A549 (cell line): Measurements from ENCODE around the gene GRIA2. TPM values are rescaled to one million over a fixed set of nuclear protein-coding genes. Genes with fewer than 3 reads are reported as not detected.
A peak's percentile ranks its signal among the peaks of the same experiment; 100 is the strongest.

Source experiments
- ATAC-seq, 2 experiments: fragments of 200-7000 bp in 1 of 2; fragments of >200 bp in 1 of 2; cut with Nextera tagmentation in 1 of 2; cut with Tn5 transposase in 1 of 2; 3 replicates each; pipeline versions ENCODE4 v1.8.0 to v1.9.1; 2018 to 2020; ENCODE audit warnings: mild to moderate bottlenecking in 1 of 2, moderate library complexity in 1 of 2
- CTCF ChIA-PET: fragments of 300-600 bp; sonication (Branson Sonifier 250); formaldehyde crosslinking; extraction: SDS; loops from one replicate; lab custom pipeline; 2021; ENCODE audit warnings: antibody characterized with exemption, inconsistent platforms; lab: Yijun Ruan, JAX
- POLR2A ChIA-PET: fragments of 350-600 bp; formaldehyde crosslinking; extraction: SDS; loops from one replicate; lab custom pipeline; 2021; ENCODE audit warnings: antibody characterized with exemption, inconsistent platforms; lab: Yijun Ruan, JAX
- DNase-seq, 2 experiments: peaks; one replicate each; pipeline versions ENCODE4 v3.0.0 to v3.0.0-alpha.2; 2011 to 2016; ENCODE audit warnings: low read depth in 1 of 2, low spot score in 1 of 2
- FAIRE-seq: peaks from 2 replicates; lab custom pipeline; 2011; peaks lifted over from hg19 to GRCh38; lab: Jason Lieb, UNC
- H3K27ac ChIP-seq, 2 experiments: fragments of >200 bp; sonication (Bioruptor Twin); formaldehyde crosslinking; 3 replicates each; pipeline ENCODE4 v1.5.1; 2016 to 2017
- H3K4me1 ChIP-seq: fragments of >200 bp; sonication (Bioruptor Twin); formaldehyde crosslinking; 3 replicates; pipeline ENCODE4 v1.6.1; 2016
- H3K4me2 ChIP-seq: fragments of >200 bp; sonication (Bioruptor Twin); formaldehyde crosslinking; 3 replicates; pipeline ENCODE4 v1.6.1; 2016
- H3K4me3 ChIP-seq: fragments of >200 bp; sonication (Bioruptor Twin); formaldehyde crosslinking; 3 replicates; pipeline ENCODE4 v1.5.1; 2016
- H3K9me3 ChIP-seq: fragments of >200 bp; sonication (Bioruptor Twin); formaldehyde crosslinking; 3 replicates; pipeline ENCODE4 v1.6.1; 2016
- BHLHE40 ChIP-seq: IDR thresholded peaks from 2 replicates; pipeline ENCODE4 v1.6.1; 2012; ENCODE audit warnings: low read depth, low read length, inconsistent platforms
- CEBPB ChIP-seq, 2 experiments: fragments of >200 bp in 1 of 2; sonication (Bioruptor Twin) in 1 of 2; formaldehyde crosslinking in 1 of 2; IDR thresholded peaks; 2 replicates each; pipeline ENCODE4 v1.6.1; 2012 to 2016
- FOSL2 ChIP-seq, 2 experiments: fragments of 450-650 bp in 1 of 2; fragments of >200 bp in 1 of 2; sonication (Bioruptor Twin) in 1 of 2; formaldehyde crosslinking; IDR thresholded peaks; 2 replicates each; pipeline versions ENCODE4 v1.5.0 to v1.6.1; 2016 to 2020; ENCODE audit warnings: mild to moderate bottlenecking in 1 of 2, moderate library complexity in 1 of 2
- FOXS1 ChIP-seq: fragments of 250-450 bp; sonication (Bioruptor Pico); IDR thresholded peaks from 2 replicates; pipeline ENCODE4 v1.5.0; 2020; ENCODE audit warnings: mild to moderate bottlenecking, moderate library complexity
- HES2 ChIP-seq: fragments of >200 bp; sonication (Bioruptor Twin); formaldehyde crosslinking; IDR thresholded peaks from 2 replicates; pipeline ENCODE4 v1.6.1; 2016
- HMGXB4 ChIP-seq: fragments of 250-450 bp; sonication (Bioruptor Pico); IDR thresholded peaks from 2 replicates; pipeline ENCODE4 v1.5.0; 2021; ENCODE audit warnings: mild to moderate bottlenecking, moderate library complexity, borderline replicate concordance
- HOXB13 ChIP-seq: fragments of 250-450 bp; sonication (Bioruptor Pico); IDR thresholded peaks from 2 replicates; pipeline ENCODE4 v1.5.0; 2020; ENCODE audit warnings: low read depth, mild to moderate bottlenecking, moderate library complexity
- JUNB ChIP-seq: fragments of >200 bp; sonication (Bioruptor Twin); formaldehyde crosslinking; IDR thresholded peaks from 2 replicates; pipeline ENCODE4 v1.6.1; 2016
- KDM1A ChIP-seq: fragments of 200-600 bp; sonication (generic); IDR thresholded peaks from 2 replicates; pipeline ENCODE4 v1.6.1; 2016; ENCODE audit warnings: low read depth, mild to moderate bottlenecking
- MAFK ChIP-seq: fragments of 450-650 bp; IDR thresholded peaks from 2 replicates; pipeline ENCODE4 v1.6.1; 2014; ENCODE audit not compliant: partially characterized antibody
- MAZ ChIP-seq: fragments of 150-350 bp; IDR thresholded peaks from 2 replicates; pipeline ENCODE4 v1.6.1; 2014; ENCODE audit warnings: antibody characterized with exemption, low read depth, low read length, borderline replicate concordance
- NFE2L2 ChIP-seq: fragments of 150-350 bp; conservative IDR thresholded peaks from 2 replicates; pipeline ENCODE4 v1.6.1; 2014; ENCODE audit warnings: low read length
- NR3C1 ChIP-seq: fragments of >200 bp; sonication (Bioruptor Twin); formaldehyde crosslinking; IDR thresholded peaks from 3 replicates; pipeline ENCODE4 v1.6.1; 2017
- RAD21 ChIP-seq, 2 experiments: fragments of >200 bp in 1 of 2; sonication (Bioruptor Twin) in 1 of 2; formaldehyde crosslinking in 1 of 2; IDR thresholded peaks in 1 of 2; conservative IDR thresholded peaks in 1 of 2; 2 replicates in 1 of 2; 3 replicates in 1 of 2; pipeline ENCODE4 v1.6.1; 2012 to 2018; ENCODE audit warnings: inconsistent platforms in 1 of 2
- RCOR1 ChIP-seq: fragments of 150-350 bp; IDR thresholded peaks from 2 replicates; pipeline ENCODE4 v1.6.1; 2014; ENCODE audit warnings: antibody characterized with exemption, low read length, low read depth
- TP53 ChIP-seq: fragments of 250-450 bp; sonication (Bioruptor Pico); IDR thresholded peaks from 2 replicates; pipeline ENCODE4 v1.5.0; 2021; ENCODE audit warnings: mild to moderate bottlenecking, moderate library complexity
- ZFP36 ChIP-seq: fragments of 450-650 bp; IDR thresholded peaks from 2 replicates; pipeline ENCODE4 v1.6.1; 2014; ENCODE audit warnings: borderline replicate concordance; ENCODE audit not compliant: partially characterized antibody
- WGBS: methylation state at CpG from one replicate; pipeline ENCODE4 v1.1.6; 2017; ENCODE audit errors: missing lambda C conversion rate; 5-methylcytosine and 5-hydroxymethylcytosine counted together
- polyA plus RNA-seq, 4 experiments: library from polyadenylated mRNA; depleted of rRNA in 3 of 4; stranded (reverse); fragments of >200 nt; fragmentation: RNase III in 1 of 4; extraction: RNeasy Plus Mini Kit Qiagen cat#74134 plus additional on column Dnase treatment in 1 of 4; gene quantifications; 2 replicates in 3 of 4; 3 replicates in 1 of 4; pipeline ENCODE4 v1.2.3, GENCODE V29; 2011 to 2017
- TF ChIP-seq, protein P1 (sequence below): fragments of 250-450 bp; sonication (Bioruptor Pico); IDR thresholded peaks from 2 replicates; pipeline ENCODE4 v1.5.0; 2020; ENCODE audit warnings: low read depth, mild to moderate bottlenecking, moderate library complexity

Gene GRIA2
- polyA plus RNA-seq, 2 of the 4 experiments (the other 2 are of a cell fraction), result 0.08 TPM; not detected in 1

DNA sequence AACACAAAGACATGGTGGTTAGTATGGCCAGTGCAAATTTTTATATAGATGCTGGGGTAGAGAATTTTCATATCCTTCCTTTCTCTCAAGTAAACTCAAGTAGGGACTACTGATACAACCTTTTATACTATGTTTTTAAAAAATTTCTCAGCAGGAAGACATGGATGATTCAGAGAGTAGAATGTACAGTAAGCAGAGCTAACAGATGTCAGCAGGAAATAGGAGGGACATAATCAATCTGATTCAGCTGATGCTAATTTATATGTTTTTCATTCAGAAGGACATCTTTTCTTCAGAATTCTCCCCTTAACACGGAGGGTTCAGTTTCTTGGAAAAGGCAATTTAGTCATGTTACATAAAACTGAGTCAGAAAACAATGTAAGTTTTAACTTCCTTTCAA is 95.4 kb downstream of the GRIA2 start:
- FAIRE-seq, result no peak
- no peak overlapping the region for H3K27ac ChIP-seq
- TF ChIP-seq JUNB, result no peak
- no peak for TF ChIP-seq CEBPB (IDR thresholded peaks at IDR 0.05)
- no peak for ATAC-seq
- H3K9me3 ChIP-seq, result no peaks in the 10 kb centered on the region
- H3K4me1 ChIP-seq, result no peaks in the 10 kb centered on the region
- H3K4me3 ChIP-seq, result no peak overlapping the region
- DNase-seq, result no peak
- ChIA-PET POLR2A (no interaction called here), CTCF (no interaction called here)
- WGBS, result 7% methylated on average over 1 of the region's 1 CpG
- no peak overlapping the region for H3K4me2 ChIP-seq

GRCh38 chr4:157320092-157320491 is 99.6 kb downstream of the GRIA2 start:
- FAIRE-seq, result no peak
- no peak for TF ChIP-seq HMGXB4
- TF ChIP-seq MAFK, result peak; percentile 31
- no peaks in the 10 kb centered on the region for H3K9me3 ChIP-seq

GRCh38 chr4:157327666-157328065 is 107.1 kb downstream of the GRIA2 start:
- Histone ChIP-seq H3K9me3 (no peaks in the 10 kb centered on the region), H3K4me2 (no peak overlapping the region), H3K4me3 (no peak overlapping the region)
- CTCF ChIA-PET, result no interaction called here
- ATAC-seq (no peak), DNase-seq (no peak)
- TF ChIP-seq NR3C1 (no peak), RAD21 (conservative IDR thresholded peaks at IDR 0.05 in 1 of 2, IDR thresholded peaks at IDR 0.05 in 1 of 2) (no peak)
- TF ChIP-seq, all 56 proteins: peak for 0
- Histone ChIP-seq H3K4me1 (no peaks in the 10 kb centered on the region), H3K27ac (no peak overlapping the region)
- WGBS, result 43% methylated on average over 2 of the region's 2 CpGs
- POLR2A ChIA-PET, result no interaction called here
- FAIRE-seq, result no peak

More at GRCh38 chr4:157320092-157320491, 99.6 kb downstream of the GRIA2 start:
- H3K4me3 ChIP-seq, result no peak overlapping the region
- ChIA-PET CTCF (no interaction called here), POLR2A (no interaction called here)
- no peak overlapping the region for H3K27ac ChIP-seq
- H3K4me2 ChIP-seq, result no peak overlapping the region
- 1% methylated on average over 2 of the region's 2 CpGs for WGBS
- ATAC-seq (no peak), DNase-seq (no peak)
- no peaks in the 10 kb centered on the region for H3K4me1 ChIP-seq

GRCh38 chr4:157357887-157358286 is 137.4 kb downstream of the GRIA2 start:
- no peak for TF ChIP-seq FOXS1 (CRISPR knock-in tag)
- no peak for TF ChIP-seq KDM1A
- TF ChIP-seq MAZ, result no peak
- TF ChIP-seq HES2, result no peak
- TF ChIP-seq ZFP36, result no peak
- no peak for TF ChIP-seq TP53
- TF ChIP-seq BHLHE40, result no peak
- no peak for TF ChIP-seq RCOR1
- no peak for TF ChIP-seq FOSL2 (IDR thresholded peaks at IDR 0.05)
- TF ChIP-seq FOSL2 (CRISPR knock-in tag; IDR thresholded peaks at IDR 0.05), result no peak
- TF ChIP-seq, protein P1, sequence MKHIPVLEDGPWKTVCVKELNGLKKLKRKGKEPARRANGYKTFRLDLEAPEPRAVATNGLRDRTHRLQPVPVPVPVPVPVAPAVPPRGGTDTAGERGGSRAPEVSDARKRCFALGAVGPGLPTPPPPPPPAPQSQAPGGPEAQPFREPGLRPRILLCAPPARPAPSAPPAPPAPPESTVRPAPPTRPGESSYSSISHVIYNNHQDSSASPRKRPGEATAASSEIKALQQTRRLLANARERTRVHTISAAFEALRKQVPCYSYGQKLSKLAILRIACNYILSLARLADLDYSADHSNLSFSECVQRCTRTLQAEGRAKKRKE (CRISPR knock-in tag), result no peak
- no peak for TF ChIP-seq CEBPB (IDR thresholded peaks at IDR 0.05)
- no peak for TF ChIP-seq HOXB13
- TF ChIP-seq NFE2L2, result no peak
- FAIRE-seq, result no peak
- H3K4me3 ChIP-seq, result no peak overlapping the region
- no peak overlapping the region for H3K27ac ChIP-seq
- CTCF ChIA-PET, result no interaction called here
- H3K9me3 ChIP-seq, result no peaks in the 10 kb centered on the region
- H3K4me1 ChIP-seq, result no peaks in the 10 kb centered on the region
- WGBS, result 64% methylated on average over 1 of the region's 1 CpG
- ATAC-seq, result no peak
- H3K4me2 ChIP-seq, result no peak overlapping the region
- no peak for DNase-seq
- POLR2A ChIA-PET, result no interaction called here
